PC-9 (cell line): ENCODE data around the gene GIMAP8. TPM values are rescaled to one million over a fixed set of nuclear protein-coding genes. Genes with fewer than 3 reads are reported as not detected.

Source experiments
- BruUV-seq: library from RNA; stranded (reverse); fragments of 400-500 nt; replicated peaks from 2 replicates; lab custom pipeline; 2021; lab: Mats Ljungman, UMichigan
- CTCF ChIA-PET: fragments of 300-600 bp; sonication (Branson Sonifier 250); formaldehyde crosslinking; loops from one replicate; lab custom pipeline; 2022; ENCODE audit warnings: antibody characterized with exemption; lab: Charles Lee
- POLR2A ChIA-PET: fragments of 300-600 bp; sonication (Branson Sonifier 250); formaldehyde crosslinking; loops from one replicate; lab custom pipeline; 2022; ENCODE audit warnings: antibody characterized with exemption; ENCODE audit not compliant: unreplicated experiment; lab: Charles Lee
- DNase-seq, 2 experiments: peaks; one replicate each; pipeline versions ENCODE4 v3.0.0 to v3.0.0-alpha.2; 2015 to 2022; ENCODE audit warnings: mixed read lengths in 1 of 2
- H2AFZ ChIP-seq: fragments of 200-600 bp; sonication (generic); 2 replicates; pipeline ENCODE4 v1.8.1; 2017; ENCODE audit warnings: antibody characterized with exemption
- H3F3A ChIP-seq: fragments of 200-600 bp; sonication (generic); 2 replicates; pipeline ENCODE4 v1.8.1; 2017; ENCODE audit warnings: antibody characterized with exemption, mild to moderate bottlenecking, low read depth; ENCODE audit not compliant: insufficient read depth
- H3K27ac ChIP-seq: fragments of 200-600 bp; sonication (generic); 2 replicates; pipeline ENCODE4 v1.6.1; 2016; ENCODE audit warnings: mixed run types
- H3K27me3 ChIP-seq: fragments of 200-600 bp; sonication (generic); 2 replicates; pipeline ENCODE4 v1.6.1; 2016; ENCODE audit warnings: low read depth, mixed run types; ENCODE audit not compliant: insufficient read depth
- H3K36me3 ChIP-seq: fragments of 200-600 bp; sonication (generic); 2 replicates; pipeline ENCODE4 v1.6.1; 2016; ENCODE audit warnings: low read depth, mixed run types
- H3K4me1 ChIP-seq: fragments of 200-600 bp; sonication (generic); replicated peaks from 2 replicates; pipeline ENCODE4 v1.6.1; 2016; ENCODE audit warnings: mixed run types; ENCODE audit not compliant: insufficient read depth
- H3K4me2 ChIP-seq: fragments of 200-600 bp; sonication (generic); 2 replicates; pipeline ENCODE4 v1.6.1; 2017; ENCODE audit warnings: mixed run types
- H3K4me3 ChIP-seq: fragments of 200-600 bp; sonication (generic); 2 replicates; pipeline ENCODE4 v1.6.1; 2016; ENCODE audit warnings: mixed run types
- H3K79me2 ChIP-seq: fragments of 200-600 bp; sonication (generic); 2 replicates; pipeline ENCODE4 v1.6.1; 2017; ENCODE audit warnings: low read depth, mixed run types
- H3K9me2 ChIP-seq: fragments of 200-600 bp; sonication (generic); 2 replicates; pipeline ENCODE4 v1.8.1; 2017; ENCODE audit warnings: mild to moderate bottlenecking; ENCODE audit not compliant: insufficient read depth
- H3K9me3 ChIP-seq: fragments of 200-600 bp; sonication (generic); 2 replicates; pipeline ENCODE4 v1.8.1; 2016; ENCODE audit warnings: low read depth; ENCODE audit not compliant: insufficient read depth
- H4K20me1 ChIP-seq: fragments of 200-600 bp; sonication (generic); 2 replicates; pipeline ENCODE4 v1.8.1; 2017; ENCODE audit not compliant: insufficient read depth
- CTCF ChIP-seq: fragments of 200-600 bp; sonication (generic); conservative IDR thresholded peaks from 2 replicates; pipeline ENCODE4 v1.6.1; 2017; ENCODE audit warnings: mixed run types, antibody characterized with exemption, mild to moderate bottlenecking, moderate library complexity
- EZH2 ChIP-seq: fragments of 200-600 bp; sonication (generic); IDR thresholded peaks from 2 replicates; pipeline ENCODE4 v1.8.0; 2017; ENCODE audit warnings: antibody characterized with exemption, low read depth
- intact Hi-C: fragments of 100-400 bp; cut with micrococcal nuclease; formaldehyde crosslinking; loops from one replicate; pipeline ENCODE4 v1.10.0; 2022; ENCODE audit not compliant: unreplicated experiment
- total RNA-seq: library from RNA; stranded (reverse); gene quantifications from 2 replicates; pipeline ENCODE4 v1.2.3, GENCODE V29; 2021

The GIMAP8 gene
- total RNA-seq, 1 experiment from 2014 or later, result not detected

- DNase-seq, result no peak
- intact Hi-C loops, result no loop called here
- POLR2A ChIA-PET, result no interaction called here
Observed at GRCh38 chr7:150417239-150417638, 33.2 kb upstream of the GIMAP8 start.

GRCh38 chr7:150417863-150418262 is 32.6 kb upstream of the GIMAP8 start:
- intact Hi-C loops, result no loop called here
- CTCF ChIA-PET, result no interaction called here
- H4K20me1 ChIP-seq, result no peaks in the 10 kb centered on the region
- H3K4me1 ChIP-seq, result no peaks in the 10 kb centered on the region; the same call in 1 of the 2 replicates
- no peak overlapping the region for H3K27ac ChIP-seq
- H3K9me3 ChIP-seq, result no peaks in the 10 kb centered on the region
- H2AFZ ChIP-seq, result no peak overlapping the region
- H3K4me3 ChIP-seq, result no peak overlapping the region
- H3K36me3 ChIP-seq, result no peaks in the 10 kb centered on the region
- POLR2A ChIA-PET, result no interaction called here
- peaks cover 4% of the 10 kb centered on the region; the same call in 1 of the 2 replicates for H3F3A ChIP-seq
- no TSS peak for BruUV-seq
- H3K9me2 ChIP-seq, result no peaks in the 10 kb centered on the region
- H3K27me3 ChIP-seq, result no peaks in the 10 kb centered on the region
- H3K4me2 ChIP-seq, result no peak overlapping the region
- DNase-seq, result no peak
- no peaks in the 10 kb centered on the region for H3K79me2 ChIP-seq
- TF ChIP-seq EZH2, result no peak
- no peak; the same call in 1 of the 2 replicates for TF ChIP-seq CTCF

More at GRCh38 chr7:150417239-150417638, 33.2 kb upstream of the GIMAP8 start:
- Histone ChIP-seq H3K27me3 (no peaks in the 10 kb centered on the region), H3F3A (peaks cover 4% of the 10 kb centered on the region; the same call in 1 of the 2 replicates), H3K4me3 (no peak overlapping the region), H2AFZ (no peak overlapping the region), H3K9me3 (no peaks in the 10 kb centered on the region), H3K36me3 (no peaks in the 10 kb centered on the region), H4K20me1 (no peaks in the 10 kb centered on the region), H3K4me1 (no peaks in the 10 kb centered on the region; the same call in 1 of the 2 replicates), H3K79me2 (no peaks in the 10 kb centered on the region), H3K4me2 (no peak overlapping the region), H3K27ac (no peak overlapping the region), H3K9me2 (no peaks in the 10 kb centered on the region)
- CTCF ChIA-PET, result no interaction called here
- no TSS peak for BruUV-seq
- TF ChIP-seq CTCF (no peak), EZH2 (no peak)

GRCh38 chr7:150420242-150420641 is 30.2 kb upstream of the GIMAP8 start:
- CTCF ChIA-PET, result interaction anchor here (0.6 kb wide), 1 partner anchor 65 kb away, joined by 10 read pairs; no protein-coding TSS in a partner anchor

More at GRCh38 chr7:150420242-150420641, 30.2 kb upstream of the GIMAP8 start:
- Histone ChIP-seq H3F3A (peaks cover 4% of the 10 kb centered on the region; the same call in 1 of the 2 replicates), H4K20me1 (no peaks in the 10 kb centered on the region), H3K4me2 (no peak overlapping the region), H3K4me3 (no peak overlapping the region), H3K9me3 (no peaks in the 10 kb centered on the region), H3K4me1 (no peaks in the 10 kb centered on the region; the same call in 1 of the 2 replicates), H3K79me2 (no peaks in the 10 kb centered on the region), H3K9me2 (no peaks in the 10 kb centered on the region), H2AFZ (no peak overlapping the region), H3K27me3 (peaks cover 11% of the 10 kb centered on the region; the same call in 1 of the 2 replicates), H3K27ac (no peak overlapping the region), H3K36me3 (no peaks in the 10 kb centered on the region)
- POLR2A ChIA-PET, result no interaction called here
- TF ChIP-seq EZH2 (no peak), CTCF (no peak)
- intact Hi-C loops, result no loop called here
- no TSS peak for BruUV-seq
- no peak for DNase-seq
